H1 (cell line): ENCODE data around the gene CGB3. TPM values are rescaled to one million over a fixed set of nuclear protein-coding genes. Genes with fewer than 3 reads are reported as not detected.

Experiments
- CTCF ChIA-PET: fragments of 300-600 bp; sonication (Branson Sonifier 250); formaldehyde crosslinking; loops from one replicate; lab custom pipeline; 2021; ENCODE audit not compliant: partially characterized antibody; lab: Charles Lee
- POLR2A ChIA-PET: fragments of 300-600 bp; sonication (Branson Sonifier 250); formaldehyde crosslinking; loops from one replicate; lab custom pipeline; 2021; ENCODE audit warnings: inconsistent platforms; ENCODE audit not compliant: partially characterized antibody; lab: Charles Lee
- DNase-seq, 2 experiments: peaks; one replicate each; pipeline versions ENCODE4 v3.0.0 to v3.0.0-alpha.2; 2010 to 2022; ENCODE audit warnings: low spot score in 2 of 2, low read depth in 1 of 2, mixed read lengths in 1 of 2
- FAIRE-seq: peaks from 2 replicates; lab custom pipeline; 2011; peaks lifted over from hg19 to GRCh38; lab: Jason Lieb, UNC
- H2AFZ ChIP-seq: 2 replicates; pipeline ENCODE4 v1.8.1; 2012; ENCODE audit warnings: low read length, inconsistent platforms
- H2AK5ac ChIP-seq: 2 replicates; pipeline ENCODE4 v1.6.1; 2013; ENCODE audit warnings: low read depth, low read length
- H2BK120ac ChIP-seq: replicated peaks from 2 replicates; pipeline ENCODE3; 2013; ENCODE audit warnings: low read depth, low read length, inconsistent platforms
- H2BK12ac ChIP-seq: 2 replicates; pipeline ENCODE4 v1.6.1; 2013; ENCODE audit warnings: low read depth, low read length
- H2BK15ac ChIP-seq: 2 replicates; pipeline ENCODE4 v1.6.1; 2013; ENCODE audit warnings: low read length
- H2BK20ac ChIP-seq: 2 replicates; pipeline ENCODE4 v1.6.1; 2013; ENCODE audit warnings: low read length
- H2BK5ac ChIP-seq: 2 replicates; pipeline ENCODE4 v1.6.1; 2013; ENCODE audit warnings: low read depth, low read length
- H3K14ac ChIP-seq: 2 replicates; pipeline ENCODE4 v1.6.1; 2013; ENCODE audit warnings: inconsistent platforms; ENCODE audit not compliant: insufficient read length
- H3K18ac ChIP-seq: 2 replicates; pipeline ENCODE4 v1.6.1; 2013; ENCODE audit warnings: low read length; ENCODE audit errors: extremely low read depth
- H3K23ac ChIP-seq: 2 replicates; pipeline ENCODE4 v1.6.1; 2013; ENCODE audit warnings: inconsistent platforms; ENCODE audit not compliant: insufficient read length
- H3K23me2 ChIP-seq: 2 replicates; pipeline ENCODE4 v1.6.1; 2013; ENCODE audit warnings: low read depth, low read length
- H3K27ac ChIP-seq: 2 replicates; pipeline ENCODE4 v1.6.1; 2011; ENCODE audit warnings: low read depth, low read length, inconsistent platforms
- H3K27me3 ChIP-seq, 4 experiments: replicated peaks in 1 of 4; 1 replicate in 1 of 4; 2 replicates in 3 of 4; pipeline versions ENCODE4 v1.6.1 to v1.8.1; 2011 to 2013; ENCODE audit warnings: low read length in 3 of 4, mild to moderate bottlenecking in 3 of 4, inconsistent platforms in 2 of 4, mixed read lengths in 2 of 4, moderate library complexity in 1 of 4; ENCODE audit not compliant: control insufficient read depth in 3 of 4, insufficient read depth in 3 of 4; ENCODE audit errors: extremely low read depth in 1 of 4
- H3K36me3 ChIP-seq, 4 experiments: 2 replicates each; pipeline versions ENCODE4 v1.6.1 to v1.8.1; 2011 to 2013; ENCODE audit warnings: mild to moderate bottlenecking in 4 of 4, low read length in 3 of 4, moderate library complexity in 2 of 4, control low read depth in 1 of 4, inconsistent platforms in 1 of 4; ENCODE audit not compliant: insufficient read depth in 4 of 4, control insufficient read depth in 2 of 4
- H3K4ac ChIP-seq: replicated peaks from 2 replicates; pipeline ENCODE3; 2013; ENCODE audit warnings: low read length, low read depth, mixed read lengths, inconsistent platforms; ENCODE audit not compliant: insufficient read length
- H3K4me1 ChIP-seq, 4 experiments: replicated peaks in 1 of 4; 1 replicate in 1 of 4; 2 replicates in 3 of 4; pipeline versions ENCODE4 v1.6.1 to v1.8.1; 2011 to 2013; ENCODE audit warnings: low read length in 3 of 4, inconsistent platforms in 2 of 4, mixed read lengths in 1 of 4; ENCODE audit not compliant: insufficient read depth in 4 of 4, control insufficient read depth in 3 of 4
- H3K4me2 ChIP-seq, 2 experiments: 2 replicates each; pipeline versions ENCODE4 v1.6.1 to v1.8.1; 2011 to 2013; ENCODE audit warnings: low read depth in 2 of 2, low read length in 2 of 2, control low read depth in 1 of 2, inconsistent platforms in 1 of 2, mild to moderate bottlenecking in 1 of 2; ENCODE audit not compliant: insufficient read depth in 1 of 2
- H3K4me3 ChIP-seq, 4 experiments: fragments of 200-600, 300-600 bp in 1 of 4; sonication (generic), shearing (Covaris generic), sonication (Bioruptor Twin) in 1 of 4; 2 replicates each; pipeline versions ENCODE4 v1.5.1 to v1.8.1; 2011 to 2016; ENCODE audit warnings: low read length in 4 of 4, low read depth in 3 of 4, control low read depth in 2 of 4, inconsistent platforms in 2 of 4, mild to moderate bottlenecking in 2 of 4, mixed read lengths in 1 of 4, moderate library complexity in 1 of 4; ENCODE audit not compliant: insufficient read depth in 2 of 4; ENCODE audit errors: extremely low read depth in 1 of 4
- H3K56ac ChIP-seq: replicated peaks from 2 replicates; pipeline ENCODE3; 2013; ENCODE audit warnings: low read depth, mild to moderate bottlenecking, mixed read lengths, low read length, inconsistent platforms; ENCODE audit not compliant: insufficient read length
- H3K79me1 ChIP-seq: 2 replicates; pipeline ENCODE4 v1.6.1; 2013; ENCODE audit warnings: low read depth, low read length, control low read depth
- H3K79me2 ChIP-seq, 2 experiments: 2 replicates each; pipeline versions ENCODE4 v1.6.1 to v1.8.1; 2012 to 2013; ENCODE audit warnings: low read length in 2 of 2, mild to moderate bottlenecking in 2 of 2, inconsistent platforms in 1 of 2; ENCODE audit not compliant: insufficient read depth in 2 of 2, control insufficient read depth in 1 of 2
- H3K9ac ChIP-seq, 4 experiments: replicated peaks in 1 of 4; 1 replicate in 1 of 4; 2 replicates in 3 of 4; pipeline versions ENCODE4 v1.6.1 to v1.8.1; 2011 to 2013; ENCODE audit warnings: low read depth in 3 of 4, low read length in 3 of 4, control low read depth in 2 of 4, mild to moderate bottlenecking in 2 of 4, moderate library complexity in 2 of 4, inconsistent platforms in 1 of 4; ENCODE audit errors: extremely low read depth in 1 of 4
- H3K9me3 ChIP-seq, 2 experiments: 2 replicates each; pipeline versions ENCODE4 v1.6.1 to v1.8.1; 2012 to 2013; ENCODE audit warnings: mild to moderate bottlenecking in 2 of 2, moderate library complexity in 2 of 2, control low read depth in 1 of 2, inconsistent platforms in 1 of 2, low read depth in 1 of 2, low read length in 1 of 2, mixed read lengths in 1 of 2; ENCODE audit not compliant: insufficient read depth in 2 of 2
- H4K20me1 ChIP-seq, 2 experiments: replicated peaks in 1 of 2; 2 replicates each; pipeline versions ENCODE3 to v1.8.1; 2011 to 2013; ENCODE audit warnings: inconsistent platforms in 2 of 2, low read length in 2 of 2, mild to moderate bottlenecking in 1 of 2; ENCODE audit not compliant: insufficient read depth in 2 of 2, control insufficient read depth in 1 of 2
- H4K5ac ChIP-seq: 2 replicates; pipeline ENCODE4 v1.6.1; 2013; ENCODE audit warnings: low read length, low read depth, mixed read lengths, inconsistent platforms; ENCODE audit not compliant: insufficient read length
- H4K8ac ChIP-seq: 2 replicates; pipeline ENCODE4 v1.8.0; 2013; ENCODE audit warnings: mild to moderate bottlenecking, moderate library complexity, low read length, inconsistent platforms; ENCODE audit not compliant: insufficient read depth; ENCODE audit errors: extremely low read depth
- H4K91ac ChIP-seq: replicated peaks from 2 replicates; pipeline ENCODE3; 2013; ENCODE audit warnings: low read length, mixed read lengths, inconsistent platforms; ENCODE audit not compliant: insufficient read length
- CBX5 ChIP-seq: fragments of 300-800, 300-1000 bp; sonication (generic); IDR thresholded peaks from 2 replicates; pipeline ENCODE4 v1.7.1; 2016; ENCODE audit warnings: antibody characterized with exemption, low read length, low read depth
- CREB1 ChIP-seq: IDR thresholded peaks from 2 replicates; pipeline ENCODE4 v1.6.1; 2012; ENCODE audit warnings: inconsistent platforms
- CTBP2 ChIP-seq: IDR thresholded peaks from 2 replicates; pipeline ENCODE4 v1.7.0; 2011; ENCODE audit warnings: borderline replicate concordance, mild to moderate bottlenecking, moderate library complexity, mixed read lengths, low read length; ENCODE audit not compliant: insufficient read depth, insufficient read length
- HDAC2 ChIP-seq, 2 experiments: fragments of 300-600 bp in 1 of 2; sonication (generic) in 1 of 2; IDR thresholded peaks; 2 replicates each; pipeline ENCODE4 v1.6.1; 2011 to 2012; ENCODE audit warnings: low read depth in 2 of 2, low read length in 2 of 2, mild to moderate bottlenecking in 2 of 2, moderate library complexity in 2 of 2, borderline replicate concordance in 1 of 2, inconsistent platforms in 1 of 2
- NANOG ChIP-seq: IDR thresholded peaks from 2 replicates; pipeline ENCODE4 v1.6.1; 2011; ENCODE audit warnings: low read length, low read depth, mild to moderate bottlenecking, inconsistent platforms; ENCODE audit not compliant: insufficient read depth, poor library complexity, severe bottlenecking
- SP2 ChIP-seq: IDR thresholded peaks from 2 replicates; pipeline ENCODE4 v1.6.1; 2012; ENCODE audit warnings: mild to moderate bottlenecking, low read length, inconsistent platforms
- TBP ChIP-seq: IDR thresholded peaks from 2 replicates; pipeline ENCODE4 v1.6.1; 2011; ENCODE audit warnings: low read depth, low read length, improper control_type of control experiment
- WGBS, 2 experiments: shearing (Covaris generic) in 1 of 2; methylation state at CpG; one replicate each; pipeline versions ENCODE4 v1.1.6 to v1.1.7; 2013 to 2015; ENCODE audit warnings: low lambda C conversion rate in 2 of 2, mixed read lengths in 2 of 2, inconsistent platforms in 1 of 2, low coverage in 1 of 2, missing lambda C conversion rate in 1 of 2; ENCODE audit not compliant: insufficient replicate concordance in 2 of 2, insufficient coverage in 1 of 2, insufficient read length in 1 of 2; ENCODE audit errors: extremely low coverage in 1 of 2, missing lambda C conversion rate in 1 of 2; 5-methylcytosine and 5-hydroxymethylcytosine counted together
- polyA plus RNA-seq, 7 experiments: library from polyadenylated mRNA; depleted of rRNA in 3 of 7; stranded (reverse) in 5 of 7; unstranded in 2 of 7; fragments of >200 nt in 5 of 7; fragments of 200-250 nt in 2 of 7; gene quantifications; 1 replicate in 5 of 7; 2 replicates in 1 of 7; 4 replicates in 1 of 7; pipeline versions ENCODE4 v1.2.1 to v1.2.3, GENCODE V29; 2011 to 2013; ENCODE audit warnings: missing spikeins in 2 of 7, mixed read lengths in 2 of 7
- total RNA-seq: library from RNA; stranded (reverse); fragmentation: NEBNext Ultra II Directional; extraction: Animal tissue kit (Norgen Biotek cat#: 25700); gene quantifications from 2 replicates; pipeline ENCODE4 v1.2.1, GENCODE V29; 2021
- TF ChIP-seq, protein P1 (sequence below): IDR thresholded peaks from 2 replicates; pipeline ENCODE4 v1.6.1; 2012; ENCODE audit warnings: low read length, inconsistent platforms
- TF ChIP-seq, protein P2 (sequence below), 3 experiments: IDR thresholded peaks; 1 replicate in 2 of 3; 2 replicates in 1 of 3; pipeline versions ENCODE4 v1.5.1 to v1.6.1; 2011; ENCODE audit warnings: low read length in 3 of 3, mild to moderate bottlenecking in 3 of 3, inconsistent platforms in 2 of 3, low read depth in 1 of 3, moderate library complexity in 1 of 3; ENCODE audit not compliant: insufficient read depth in 1 of 3; ENCODE audit errors: control extremely low read depth in 1 of 3

The CGB3 gene
- total and polyA plus RNA-seq, 2 of the 8 experiments (the other 6 are each of a cell fraction or from before 2014, with no cell fraction given), result not detected

DNA sequence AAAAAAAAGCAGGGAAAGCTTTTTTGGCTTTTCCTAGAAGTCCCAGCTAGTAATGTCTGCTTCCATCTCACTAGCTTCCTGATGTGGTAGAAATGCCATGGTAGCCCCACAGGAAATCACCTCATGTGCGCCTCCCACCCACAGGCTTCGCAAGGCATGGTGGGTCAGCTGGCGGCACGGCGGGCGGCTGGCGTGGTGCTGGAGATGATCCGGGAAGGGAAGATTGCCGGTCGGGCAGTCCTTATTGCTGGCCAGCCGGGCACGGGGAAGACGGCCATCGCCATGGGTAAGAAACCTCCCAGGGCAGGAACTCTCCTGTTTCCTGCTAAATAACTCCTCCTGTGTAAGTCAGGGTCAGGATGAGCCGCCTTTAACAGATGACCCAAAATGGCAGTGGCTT lies 20.0 kb downstream of the CGB3 start:
- WGBS, 2 experiments, result 94% methylated on average over 15 of the region's 15 CpGs; no CpG with 5 or more reads in 1 of the 2 experiments
- H3K79me2 ChIP-seq, result no peaks in the 10 kb centered on the region
- H3K27me3 ChIP-seq, result no peaks in the 10 kb centered on the region
- H2BK120ac ChIP-seq, result no peak overlapping the region
- FAIRE-seq (no peak), DNase-seq (no peak)
- no peak overlapping the region for H3K56ac ChIP-seq
- no peak overlapping the region for H3K23ac ChIP-seq
- no peak overlapping the region for H4K8ac ChIP-seq
- peaks cover 13 to 47% (median 31%) of the 10 kb centered on the region in 4 experiments for H3K36me3 ChIP-seq
- no peak overlapping the region for H3K9ac ChIP-seq
- peaks cover 2% of the 10 kb centered on the region; the same call in 1 of the 2 replicates for H3K79me1 ChIP-seq
- H2BK5ac ChIP-seq, result no peak overlapping the region
- ChIA-PET POLR2A (no interaction called here), CTCF (interaction anchor here (0.6 to 1.0 kb wide), 3 partner anchors 10 to 76 kb away, joined by 3 to 5 read pairs (median 4); no protein-coding TSS in a partner anchor)
- H3K14ac ChIP-seq, result no peak overlapping the region
- H2BK15ac ChIP-seq, result no peak overlapping the region
- H4K91ac ChIP-seq, result no peak overlapping the region
- H2AFZ ChIP-seq, result no peak overlapping the region
- no peaks in the 10 kb centered on the region for H3K23me2 ChIP-seq
- H2AK5ac ChIP-seq, result no peak overlapping the region
- no peak overlapping the region for H3K27ac ChIP-seq
- no peak overlapping the region for H3K18ac ChIP-seq
- no peaks in the 10 kb centered on the region for H3K9me3 ChIP-seq
- no peak overlapping the region for H3K4ac ChIP-seq
- peaks cover 2 to 12% of the 10 kb centered on the region in 2 experiments for H4K20me1 ChIP-seq
- H4K5ac ChIP-seq, result no peak overlapping the region
- H2BK12ac ChIP-seq, result no peak overlapping the region
- no peak overlapping the region for H3K4me3 ChIP-seq
- H3K4me1 ChIP-seq, result peaks cover 0 to 6% (median 2%) of the 10 kb centered on the region in 4 experiments; a peak in 2 of 7 replicates
- H2BK20ac ChIP-seq, result no peak overlapping the region
- H3K4me2 ChIP-seq, result no peak overlapping the region
- TF ChIP-seq HDAC2 (IDR thresholded peaks at IDR 0.05; ENCODE audit: borderline replicate concordance in 1 of 2, low read depth in 2 of 2, low read length in 2 of 2), result no peak
- no peak for TF ChIP-seq CBX5
- TF ChIP-seq CTBP2, result no peak
- TF ChIP-seq, protein P1, sequence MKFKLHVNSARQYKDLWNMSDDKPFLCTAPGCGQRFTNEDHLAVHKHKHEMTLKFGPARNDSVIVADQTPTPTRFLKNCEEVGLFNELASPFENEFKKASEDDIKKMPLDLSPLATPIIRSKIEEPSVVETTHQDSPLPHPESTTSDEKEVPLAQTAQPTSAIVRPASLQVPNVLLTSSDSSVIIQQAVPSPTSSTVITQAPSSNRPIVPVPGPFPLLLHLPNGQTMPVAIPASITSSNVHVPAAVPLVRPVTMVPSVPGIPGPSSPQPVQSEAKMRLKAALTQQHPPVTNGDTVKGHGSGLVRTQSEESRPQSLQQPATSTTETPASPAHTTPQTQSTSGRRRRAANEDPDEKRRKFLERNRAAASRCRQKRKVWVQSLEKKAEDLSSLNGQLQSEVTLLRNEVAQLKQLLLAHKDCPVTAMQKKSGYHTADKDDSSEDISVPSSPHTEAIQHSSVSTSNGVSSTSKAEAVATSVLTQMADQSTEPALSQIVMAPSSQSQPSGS, result no peak
- no peak for TF ChIP-seq CREB1
- no peak for TF ChIP-seq SP2
- TF ChIP-seq, protein P2, sequence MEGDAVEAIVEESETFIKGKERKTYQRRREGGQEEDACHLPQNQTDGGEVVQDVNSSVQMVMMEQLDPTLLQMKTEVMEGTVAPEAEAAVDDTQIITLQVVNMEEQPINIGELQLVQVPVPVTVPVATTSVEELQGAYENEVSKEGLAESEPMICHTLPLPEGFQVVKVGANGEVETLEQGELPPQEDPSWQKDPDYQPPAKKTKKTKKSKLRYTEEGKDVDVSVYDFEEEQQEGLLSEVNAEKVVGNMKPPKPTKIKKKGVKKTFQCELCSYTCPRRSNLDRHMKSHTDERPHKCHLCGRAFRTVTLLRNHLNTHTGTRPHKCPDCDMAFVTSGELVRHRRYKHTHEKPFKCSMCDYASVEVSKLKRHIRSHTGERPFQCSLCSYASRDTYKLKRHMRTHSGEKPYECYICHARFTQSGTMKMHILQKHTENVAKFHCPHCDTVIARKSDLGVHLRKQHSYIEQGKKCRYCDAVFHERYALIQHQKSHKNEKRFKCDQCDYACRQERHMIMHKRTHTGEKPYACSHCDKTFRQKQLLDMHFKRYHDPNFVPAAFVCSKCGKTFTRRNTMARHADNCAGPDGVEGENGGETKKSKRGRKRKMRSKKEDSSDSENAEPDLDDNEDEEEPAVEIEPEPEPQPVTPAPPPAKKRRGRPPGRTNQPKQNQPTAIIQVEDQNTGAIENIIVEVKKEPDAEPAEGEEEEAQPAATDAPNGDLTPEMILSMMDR (IDR thresholded peaks at IDR 0.05; ENCODE audit: control extremely low read depth in 1 of 3, insufficient read depth in 1 of 3, low read depth in 1 of 3, low read length in 3 of 3), result no peak
- no peak for TF ChIP-seq TBP
- TF ChIP-seq NANOG, result no peak
